ENCODE measurements around the gene AK6. TPM values are rescaled to one million over a fixed set of nuclear protein-coding genes. Genes with fewer than 3 reads are reported as not detected.

Gene AK6
- total and polyA plus RNA-seq, 4 donors = 17.7 to 54.6 (median 23.5) TPM

DNA sequence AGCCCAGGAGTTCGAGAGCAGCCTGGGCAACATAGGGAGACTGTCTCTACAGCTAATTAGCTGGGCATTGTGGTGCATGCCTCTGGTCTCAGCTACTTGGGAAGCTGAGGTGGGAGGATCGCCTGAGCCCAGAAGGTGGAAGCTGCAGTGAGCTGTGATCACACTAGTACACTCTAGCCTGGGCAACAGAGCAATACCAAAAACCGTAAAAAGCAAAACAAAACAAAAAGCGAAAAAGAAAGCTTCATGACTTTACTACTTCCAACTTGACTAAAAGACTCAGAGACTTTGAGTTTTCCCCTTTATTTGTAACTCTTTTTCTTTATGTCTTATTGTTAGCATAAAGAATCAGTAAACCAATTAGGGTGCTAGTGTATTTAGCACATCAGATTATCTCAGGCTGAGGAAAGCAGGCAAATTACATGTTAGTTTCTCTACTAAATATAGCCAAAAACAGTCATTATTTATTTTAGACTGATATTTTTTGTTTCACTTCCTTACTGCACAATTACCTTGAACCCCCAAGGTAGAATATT is 5.7 kb upstream of the AK6 start:
- H3K4me1 ChIP-seq (ENCODE audit: control insufficient read depth in 4 of 4, insufficient read depth in 4 of 4, low read length in 3 of 4) = peaks cover 0 to 11% (median 6%) of the 10 kb centered on the region in 4 donors
- 94% methylated on average over 4 of the region's 4 CpGs for WGBS
- peaks cover 1 to 13% (median 9%) of the 10 kb centered on the region in 4 donors for H3K36me3 ChIP-seq (ENCODE audit: control insufficient read depth in 4 of 4, insufficient read depth in 3 of 4, low read depth in 1 of 4, low read length in 3 of 4)
- no peak for TF ChIP-seq NR2F2 (IDR thresholded peaks at IDR 0.05)
- no peaks in the 10 kb centered on the region for H3K9me3 ChIP-seq (ENCODE audit: control insufficient read depth in 4 of 4, low read length in 3 of 4)
- no peak overlapping the region for H3K27ac ChIP-seq (ENCODE audit: low read depth in 1 of 2, low read length in 2 of 2)
- no peak overlapping the region for H3K4me3 ChIP-seq (ENCODE audit: low read depth in 1 of 3, low read length in 3 of 3)
- DNase-seq (ENCODE audit: low spot score) = no peak
- no peaks in the 10 kb centered on the region for H3K27me3 ChIP-seq (ENCODE audit: control insufficient read depth in 4 of 4, insufficient read depth in 4 of 4, low read length in 3 of 4)
- no peak overlapping the region for H3K9ac ChIP-seq (ENCODE audit: low read depth in 1 of 2, low read length in 2 of 2)

DNA sequence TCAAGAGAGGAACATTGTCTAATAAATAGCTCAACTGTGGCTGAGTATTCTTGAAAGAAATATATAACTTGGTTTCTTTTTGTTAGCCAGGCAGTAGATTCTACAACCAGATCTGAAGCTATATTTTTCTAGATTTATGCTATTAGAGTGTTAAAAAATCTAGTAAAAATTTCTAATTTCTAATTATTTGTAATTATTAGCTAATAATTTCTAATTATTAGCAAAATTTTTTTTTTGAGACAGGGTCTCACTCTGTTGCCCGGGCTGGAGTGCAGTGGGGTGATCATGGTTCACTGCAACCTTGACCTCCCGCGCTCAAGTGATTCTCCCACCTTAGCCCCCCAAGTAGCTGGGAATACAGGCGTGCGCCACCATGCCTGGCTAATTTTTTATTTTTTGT is 3.1 kb upstream of the AK6 start:
- DNase-seq (ENCODE audit: low spot score) = no peak
- H3K36me3 ChIP-seq (ENCODE audit: control insufficient read depth in 4 of 4, insufficient read depth in 3 of 4, low read depth in 1 of 4, low read length in 3 of 4) = peaks cover 0 to 13% (median 7%) of the 10 kb centered on the region in 4 donors
- TF ChIP-seq, protein P1, sequence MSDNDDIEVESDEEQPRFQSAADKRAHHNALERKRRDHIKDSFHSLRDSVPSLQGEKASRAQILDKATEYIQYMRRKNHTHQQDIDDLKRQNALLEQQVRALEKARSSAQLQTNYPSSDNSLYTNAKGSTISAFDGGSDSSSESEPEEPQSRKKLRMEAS (IDR thresholded peaks at IDR 0.05) = no peak
- TF ChIP-seq FOXA2 (IDR thresholded peaks at IDR 0.05) (no peak), NR2F2 (IDR thresholded peaks at IDR 0.05) (no peak), TAF1 (conservative IDR thresholded peaks at IDR 0.05) (no peak), HNF4G (IDR thresholded peaks at IDR 0.05) (no peak), RXRA (IDR thresholded peaks at IDR 0.05) (no peak), RAD21 (IDR thresholded peaks at IDR 0.05) (no peak), YY1 (IDR thresholded peaks at IDR 0.05) (no peak), HNF4A (conservative IDR thresholded peaks at IDR 0.05) (no peak), JUND (IDR thresholded peaks at IDR 0.05) (no peak), FOXA1 (IDR thresholded peaks at IDR 0.05) (no peak), SP1 (IDR thresholded peaks at IDR 0.05) (no peak), EGR1 (IDR thresholded peaks at IDR 0.05; ENCODE audit: low read depth in 2 of 2) (no peak), GABPA (IDR thresholded peaks at IDR 0.05 in 1 of 2, conservative IDR thresholded peaks at IDR 0.05 in 1 of 2) (no peak)
- TF ChIP-seq, protein P2, sequence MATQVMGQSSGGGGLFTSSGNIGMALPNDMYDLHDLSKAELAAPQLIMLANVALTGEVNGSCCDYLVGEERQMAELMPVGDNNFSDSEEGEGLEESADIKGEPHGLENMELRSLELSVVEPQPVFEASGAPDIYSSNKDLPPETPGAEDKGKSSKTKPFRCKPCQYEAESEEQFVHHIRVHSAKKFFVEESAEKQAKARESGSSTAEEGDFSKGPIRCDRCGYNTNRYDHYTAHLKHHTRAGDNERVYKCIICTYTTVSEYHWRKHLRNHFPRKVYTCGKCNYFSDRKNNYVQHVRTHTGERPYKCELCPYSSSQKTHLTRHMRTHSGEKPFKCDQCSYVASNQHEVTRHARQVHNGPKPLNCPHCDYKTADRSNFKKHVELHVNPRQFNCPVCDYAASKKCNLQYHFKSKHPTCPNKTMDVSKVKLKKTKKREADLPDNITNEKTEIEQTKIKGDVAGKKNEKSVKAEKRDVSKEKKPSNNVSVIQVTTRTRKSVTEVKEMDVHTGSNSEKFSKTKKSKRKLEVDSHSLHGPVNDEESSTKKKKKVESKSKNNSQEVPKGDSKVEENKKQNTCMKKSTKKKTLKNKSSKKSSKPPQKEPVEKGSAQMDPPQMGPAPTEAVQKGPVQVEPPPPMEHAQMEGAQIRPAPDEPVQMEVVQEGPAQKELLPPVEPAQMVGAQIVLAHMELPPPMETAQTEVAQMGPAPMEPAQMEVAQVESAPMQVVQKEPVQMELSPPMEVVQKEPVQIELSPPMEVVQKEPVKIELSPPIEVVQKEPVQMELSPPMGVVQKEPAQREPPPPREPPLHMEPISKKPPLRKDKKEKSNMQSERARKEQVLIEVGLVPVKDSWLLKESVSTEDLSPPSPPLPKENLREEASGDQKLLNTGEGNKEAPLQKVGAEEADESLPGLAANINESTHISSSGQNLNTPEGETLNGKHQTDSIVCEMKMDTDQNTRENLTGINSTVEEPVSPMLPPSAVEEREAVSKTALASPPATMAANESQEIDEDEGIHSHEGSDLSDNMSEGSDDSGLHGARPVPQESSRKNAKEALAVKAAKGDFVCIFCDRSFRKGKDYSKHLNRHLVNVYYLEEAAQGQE (IDR thresholded peaks at IDR 0.05) = no peak
- TF ChIP-seq, protein P3, sequence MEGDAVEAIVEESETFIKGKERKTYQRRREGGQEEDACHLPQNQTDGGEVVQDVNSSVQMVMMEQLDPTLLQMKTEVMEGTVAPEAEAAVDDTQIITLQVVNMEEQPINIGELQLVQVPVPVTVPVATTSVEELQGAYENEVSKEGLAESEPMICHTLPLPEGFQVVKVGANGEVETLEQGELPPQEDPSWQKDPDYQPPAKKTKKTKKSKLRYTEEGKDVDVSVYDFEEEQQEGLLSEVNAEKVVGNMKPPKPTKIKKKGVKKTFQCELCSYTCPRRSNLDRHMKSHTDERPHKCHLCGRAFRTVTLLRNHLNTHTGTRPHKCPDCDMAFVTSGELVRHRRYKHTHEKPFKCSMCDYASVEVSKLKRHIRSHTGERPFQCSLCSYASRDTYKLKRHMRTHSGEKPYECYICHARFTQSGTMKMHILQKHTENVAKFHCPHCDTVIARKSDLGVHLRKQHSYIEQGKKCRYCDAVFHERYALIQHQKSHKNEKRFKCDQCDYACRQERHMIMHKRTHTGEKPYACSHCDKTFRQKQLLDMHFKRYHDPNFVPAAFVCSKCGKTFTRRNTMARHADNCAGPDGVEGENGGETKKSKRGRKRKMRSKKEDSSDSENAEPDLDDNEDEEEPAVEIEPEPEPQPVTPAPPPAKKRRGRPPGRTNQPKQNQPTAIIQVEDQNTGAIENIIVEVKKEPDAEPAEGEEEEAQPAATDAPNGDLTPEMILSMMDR (IDR thresholded peaks at IDR 0.05; ENCODE audit: low read depth, low read length, missing input control) = no peak
- TF ChIP-seq, protein P4, sequence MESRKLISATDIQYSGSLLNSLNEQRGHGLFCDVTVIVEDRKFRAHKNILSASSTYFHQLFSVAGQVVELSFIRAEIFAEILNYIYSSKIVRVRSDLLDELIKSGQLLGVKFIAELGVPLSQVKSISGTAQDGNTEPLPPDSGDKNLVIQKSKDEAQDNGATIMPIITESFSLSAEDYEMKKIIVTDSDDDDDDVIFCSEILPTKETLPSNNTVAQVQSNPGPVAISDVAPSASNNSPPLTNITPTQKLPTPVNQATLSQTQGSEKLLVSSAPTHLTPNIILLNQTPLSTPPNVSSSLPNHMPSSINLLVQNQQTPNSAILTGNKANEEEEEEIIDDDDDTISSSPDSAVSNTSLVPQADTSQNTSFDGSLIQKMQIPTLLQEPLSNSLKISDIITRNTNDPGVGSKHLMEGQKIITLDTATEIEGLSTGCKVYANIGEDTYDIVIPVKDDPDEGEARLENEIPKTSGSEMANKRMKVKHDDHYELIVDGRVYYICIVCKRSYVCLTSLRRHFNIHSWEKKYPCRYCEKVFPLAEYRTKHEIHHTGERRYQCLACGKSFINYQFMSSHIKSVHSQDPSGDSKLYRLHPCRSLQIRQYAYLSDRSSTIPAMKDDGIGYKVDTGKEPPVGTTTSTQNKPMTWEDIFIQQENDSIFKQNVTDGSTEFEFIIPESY (IDR thresholded peaks at IDR 0.05) = no peak
- TF ChIP-seq, protein P5, sequence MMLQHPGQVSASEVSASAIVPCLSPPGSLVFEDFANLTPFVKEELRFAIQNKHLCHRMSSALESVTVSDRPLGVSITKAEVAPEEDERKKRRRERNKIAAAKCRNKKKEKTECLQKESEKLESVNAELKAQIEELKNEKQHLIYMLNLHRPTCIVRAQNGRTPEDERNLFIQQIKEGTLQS (IDR thresholded peaks at IDR 0.05) = no peak
- no peak overlapping the region for H3K27ac ChIP-seq (ENCODE audit: low read depth in 1 of 2, low read length in 2 of 2)
- WGBS = 97% methylated on average over 5 of the region's 5 CpGs
- H3K27me3 ChIP-seq (ENCODE audit: control insufficient read depth in 4 of 4, insufficient read depth in 4 of 4, low read length in 3 of 4) = no peaks in the 10 kb centered on the region
- no peak overlapping the region for H3K9ac ChIP-seq (ENCODE audit: low read depth in 1 of 2, low read length in 2 of 2)
- H3K4me1 ChIP-seq (ENCODE audit: control insufficient read depth in 4 of 4, insufficient read depth in 4 of 4, low read length in 3 of 4) = peaks cover 0 to 22% (median 17%) of the 10 kb centered on the region in 4 donors
- no peak overlapping the region for H3K4me3 ChIP-seq (ENCODE audit: low read depth in 1 of 3, low read length in 3 of 3)
- H3K9me3 ChIP-seq (ENCODE audit: control insufficient read depth in 4 of 4, low read length in 3 of 4) = no peaks in the 10 kb centered on the region
